PFSK-1 (cell line): Measurements from ENCODE around the gene EFR3B.

Experiments used
- FOXP2 ChIP-seq: optimal IDR thresholded peaks from 2 replicates; pipeline ENCODE3; 2011; ENCODE audit warnings: borderline replicate concordance, control low read depth, inconsistent platforms; ENCODE audit not compliant: insufficient read depth; ENCODE audit errors: extremely low read length, extremely low read depth
- POLR2AphosphoS5 ChIP-seq: IDR thresholded peaks from 2 replicates; pipeline ENCODE4 v1.6.1; 2012; ENCODE audit warnings: low read depth, mild to moderate bottlenecking, control low read depth, low read length, moderate library complexity
- SIN3A ChIP-seq: IDR thresholded peaks from 2 replicates; pipeline ENCODE4 v1.6.1; 2012; ENCODE audit warnings: mild to moderate bottlenecking, low read length, moderate library complexity, borderline replicate concordance; ENCODE audit not compliant: insufficient read depth
- TAF1 ChIP-seq: IDR thresholded peaks from 2 replicates; pipeline ENCODE4 v1.6.1; 2012; ENCODE audit warnings: low read length, control low read depth, borderline replicate concordance; ENCODE audit not compliant: insufficient read depth
- TF ChIP-seq, protein P1 (sequence below), 2 experiments: IDR thresholded peaks; 2 replicates each; pipeline versions ENCODE4 v1.6.1 to v1.8.0; 2011 to 2012; ENCODE audit warnings: low read depth in 2 of 2, low read length in 2 of 2, control low read depth in 1 of 2, inconsistent platforms in 1 of 2, mild to moderate bottlenecking in 1 of 2, moderate library complexity in 1 of 2; ENCODE audit not compliant: insufficient read depth in 1 of 2

The EFR3B gene

DNA sequence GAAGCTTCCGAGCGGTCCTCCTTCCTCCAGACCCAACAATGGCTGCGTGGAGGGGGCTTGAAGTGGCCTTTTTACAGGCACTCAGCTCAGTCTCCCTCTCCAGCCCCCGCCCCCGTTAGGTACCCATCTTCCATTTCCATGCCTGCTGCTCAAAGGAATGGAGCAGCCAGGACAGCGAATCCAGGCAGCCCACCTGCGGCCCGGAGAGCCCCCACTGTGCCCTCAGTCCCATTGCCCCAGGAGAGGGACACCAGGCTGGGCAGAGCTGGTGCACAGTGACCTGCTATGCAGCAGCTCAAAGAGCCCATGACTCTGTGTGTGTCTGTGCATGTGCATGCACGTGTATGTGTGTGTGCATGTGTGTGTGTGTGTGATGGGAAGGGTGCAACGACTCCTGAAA, 137.1 kb downstream of the EFR3B start:
- TF ChIP-seq TAF1: no peak
- TF ChIP-seq, protein P1, sequence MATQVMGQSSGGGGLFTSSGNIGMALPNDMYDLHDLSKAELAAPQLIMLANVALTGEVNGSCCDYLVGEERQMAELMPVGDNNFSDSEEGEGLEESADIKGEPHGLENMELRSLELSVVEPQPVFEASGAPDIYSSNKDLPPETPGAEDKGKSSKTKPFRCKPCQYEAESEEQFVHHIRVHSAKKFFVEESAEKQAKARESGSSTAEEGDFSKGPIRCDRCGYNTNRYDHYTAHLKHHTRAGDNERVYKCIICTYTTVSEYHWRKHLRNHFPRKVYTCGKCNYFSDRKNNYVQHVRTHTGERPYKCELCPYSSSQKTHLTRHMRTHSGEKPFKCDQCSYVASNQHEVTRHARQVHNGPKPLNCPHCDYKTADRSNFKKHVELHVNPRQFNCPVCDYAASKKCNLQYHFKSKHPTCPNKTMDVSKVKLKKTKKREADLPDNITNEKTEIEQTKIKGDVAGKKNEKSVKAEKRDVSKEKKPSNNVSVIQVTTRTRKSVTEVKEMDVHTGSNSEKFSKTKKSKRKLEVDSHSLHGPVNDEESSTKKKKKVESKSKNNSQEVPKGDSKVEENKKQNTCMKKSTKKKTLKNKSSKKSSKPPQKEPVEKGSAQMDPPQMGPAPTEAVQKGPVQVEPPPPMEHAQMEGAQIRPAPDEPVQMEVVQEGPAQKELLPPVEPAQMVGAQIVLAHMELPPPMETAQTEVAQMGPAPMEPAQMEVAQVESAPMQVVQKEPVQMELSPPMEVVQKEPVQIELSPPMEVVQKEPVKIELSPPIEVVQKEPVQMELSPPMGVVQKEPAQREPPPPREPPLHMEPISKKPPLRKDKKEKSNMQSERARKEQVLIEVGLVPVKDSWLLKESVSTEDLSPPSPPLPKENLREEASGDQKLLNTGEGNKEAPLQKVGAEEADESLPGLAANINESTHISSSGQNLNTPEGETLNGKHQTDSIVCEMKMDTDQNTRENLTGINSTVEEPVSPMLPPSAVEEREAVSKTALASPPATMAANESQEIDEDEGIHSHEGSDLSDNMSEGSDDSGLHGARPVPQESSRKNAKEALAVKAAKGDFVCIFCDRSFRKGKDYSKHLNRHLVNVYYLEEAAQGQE (IDR thresholded peaks at IDR 0.05; ENCODE audit: insufficient read depth in 1 of 2, low read depth in 2 of 2, low read length in 2 of 2): no peak
- TF ChIP-seq POLR2AphosphoS5: no peak
- TF ChIP-seq SIN3A: no peak
- TF ChIP-seq FOXP2: no peak

DNA sequence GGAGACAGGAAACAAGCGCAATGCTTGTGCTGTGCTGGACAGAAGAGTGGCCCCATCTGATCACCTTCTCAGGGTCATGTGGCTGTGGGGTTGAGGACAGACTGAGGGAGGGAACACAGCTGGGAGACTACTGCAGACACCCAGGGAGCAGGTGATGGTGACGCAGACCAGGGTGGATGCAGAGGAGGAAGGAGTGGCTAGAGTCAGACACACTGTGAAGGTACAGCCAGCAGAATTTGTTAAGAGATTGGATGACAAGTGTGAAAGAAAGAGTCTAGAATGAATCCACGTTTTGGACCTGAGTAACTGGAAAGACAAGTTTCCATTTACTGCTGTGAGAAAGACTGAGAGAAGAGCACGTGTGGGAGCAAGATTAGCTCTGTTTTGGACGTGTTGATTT, 142.4 kb downstream of the EFR3B start:
- no peak for TF ChIP-seq FOXP2
- no peak for TF ChIP-seq TAF1
- TF ChIP-seq, protein P1 (IDR thresholded peaks at IDR 0.05; ENCODE audit: insufficient read depth in 1 of 2, low read depth in 2 of 2, low read length in 2 of 2): no peak
- TF ChIP-seq SIN3A: no peak
- TF ChIP-seq POLR2AphosphoS5: no peak

DNA sequence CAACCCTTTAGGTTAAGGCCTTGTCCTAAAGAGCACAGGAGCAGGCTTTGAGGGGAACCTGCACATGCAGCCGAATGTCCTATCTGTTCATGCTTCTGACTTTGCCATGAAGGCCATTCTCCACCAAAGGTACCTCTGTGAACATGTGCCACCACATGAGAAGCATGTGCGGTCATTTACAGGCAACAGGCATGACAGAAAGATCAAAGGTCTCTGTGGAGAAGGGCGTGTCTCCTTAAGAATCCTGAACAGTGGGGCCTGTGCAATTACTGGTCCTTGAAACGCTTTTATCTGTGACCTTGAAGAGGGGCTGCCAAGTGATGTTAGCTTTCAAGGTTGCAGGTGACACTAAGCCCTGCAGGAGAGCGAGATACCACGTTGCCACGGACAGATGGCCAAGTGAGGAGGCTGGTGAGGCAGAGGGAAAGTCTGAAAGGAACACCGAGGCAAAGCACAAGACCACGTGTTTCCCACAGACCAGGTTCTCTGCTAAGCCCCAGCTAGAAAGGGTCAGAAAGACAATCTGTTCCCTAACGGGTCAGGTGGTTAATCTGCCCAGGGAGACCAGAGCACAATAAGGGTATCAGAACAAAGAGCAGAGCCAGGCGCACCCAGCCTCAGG, 146.0 kb downstream of the EFR3B start:
- TF ChIP-seq FOXP2 (no peak), SIN3A (no peak), POLR2AphosphoS5 (no peak), TAF1 (no peak)
- TF ChIP-seq, protein P1 (IDR thresholded peaks at IDR 0.05; ENCODE audit: insufficient read depth in 1 of 2, low read depth in 2 of 2, low read length in 2 of 2): no peak

DNA sequence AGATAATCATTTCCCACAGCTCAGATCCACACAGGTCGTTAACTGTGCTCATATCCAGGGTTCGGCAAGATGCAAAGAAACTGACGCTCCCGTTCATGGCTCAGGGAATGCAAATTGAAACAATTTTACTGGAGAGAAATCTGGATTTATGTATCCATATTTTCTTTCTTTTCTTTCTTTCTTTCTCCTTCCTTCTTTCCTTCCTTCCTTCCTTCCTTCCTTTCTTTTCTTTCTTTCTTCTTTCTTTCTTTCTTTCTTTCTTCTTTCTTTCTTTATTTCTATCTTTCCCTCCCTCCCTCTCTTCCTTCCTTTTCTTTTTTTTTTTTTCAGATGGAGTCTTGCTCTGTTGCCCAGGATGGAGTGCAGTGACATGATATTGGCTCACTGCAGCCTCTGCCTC, 146.5 kb downstream of the EFR3B start:
- TF ChIP-seq, protein P1 (IDR thresholded peaks at IDR 0.05; ENCODE audit: insufficient read depth in 1 of 2, low read depth in 2 of 2, low read length in 2 of 2): no peak
- TF ChIP-seq FOXP2: no peak

DNA sequence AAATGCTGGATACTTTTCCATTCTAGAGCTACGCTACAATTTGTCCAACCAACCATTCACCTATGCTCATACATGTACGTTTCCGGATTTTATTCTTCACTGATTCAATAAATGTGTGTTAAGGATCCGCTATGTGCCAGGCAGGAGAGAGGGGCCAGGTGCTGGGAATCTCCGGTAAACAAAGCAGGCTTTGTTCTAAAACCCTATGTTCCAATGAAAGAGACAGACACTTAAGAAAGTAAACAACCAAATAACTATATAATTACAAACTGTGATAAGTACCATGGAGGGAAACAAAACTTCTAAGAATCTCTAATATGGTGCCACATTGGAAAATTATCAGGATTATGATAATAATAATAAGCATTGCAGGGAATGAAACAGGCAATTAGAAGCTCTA, 148.7 kb downstream of the EFR3B start:
- TF ChIP-seq FOXP2 (no peak), TAF1 (no peak), POLR2AphosphoS5 (no peak), SIN3A (no peak)
- TF ChIP-seq, protein P1 (IDR thresholded peaks at IDR 0.05; ENCODE audit: insufficient read depth in 1 of 2, low read depth in 2 of 2, low read length in 2 of 2): no peak
